Smooth muscle cell (in vitro differentiated cells): ENCODE measurements around the gene TPRA1. TPM values are rescaled to one million over a fixed set of nuclear protein-coding genes. Genes with fewer than 3 reads are reported as not detected.

ENCODE experiments used
- DNase-seq: peaks from one replicate; lab custom pipeline; 2025; ENCODE audit not compliant: unreplicated experiment; lab: John Stamatoyannopoulos, UW
- H2AFZ ChIP-seq: fragments of 200-600 bp; sonication (generic); 2 replicates; pipeline ENCODE4 v1.6.0; 2016; ENCODE audit warnings: antibody characterized with exemption, low read depth, mild to moderate bottlenecking
- H3F3A ChIP-seq: fragments of 200-600 bp; sonication (generic); 2 replicates; pipeline ENCODE4 v1.6.0; 2017; ENCODE audit warnings: antibody characterized with exemption, low read depth
- H3K27ac ChIP-seq: fragments of 200-600 bp; sonication (generic); 2 replicates; pipeline ENCODE4 v1.5.1; 2016; ENCODE audit warnings: low read depth, mild to moderate bottlenecking
- H3K27me3 ChIP-seq: fragments of 200-600 bp; sonication (generic); 2 replicates; pipeline ENCODE4 v1.6.1; 2016; ENCODE audit warnings: low read depth, mild to moderate bottlenecking
- H3K36me3 ChIP-seq: fragments of 200-600 bp; sonication (generic); 2 replicates; pipeline ENCODE4 v1.5.1; 2016; ENCODE audit warnings: low read depth
- H3K4me1 ChIP-seq: fragments of 200-600 bp; sonication (generic); 2 replicates; pipeline ENCODE4 v1.5.1; 2016; ENCODE audit warnings: low read depth
- H3K4me2 ChIP-seq: fragments of 200-600 bp; sonication (generic); 2 replicates; pipeline ENCODE4 v1.6.0; 2016; ENCODE audit warnings: mild to moderate bottlenecking
- H3K4me3 ChIP-seq: fragments of 200-600 bp; sonication (generic); 2 replicates; pipeline ENCODE4 v1.5.1; 2016; ENCODE audit warnings: mild to moderate bottlenecking
- H3K79me2 ChIP-seq: fragments of 200-600 bp; sonication (generic); 2 replicates; pipeline ENCODE4 v1.6.0; 2016; ENCODE audit warnings: low read depth, mild to moderate bottlenecking
- H3K9ac ChIP-seq: fragments of 200-600 bp; sonication (generic); 2 replicates; pipeline ENCODE4 v1.6.0; 2016; ENCODE audit warnings: low read depth
- H3K9me3 ChIP-seq: fragments of 200-600 bp; sonication (generic); replicated peaks from 2 replicates; pipeline ENCODE4 v1.5.1; 2016; ENCODE audit warnings: low read depth
- H4K20me1 ChIP-seq: fragments of 200-600 bp; sonication (generic); 2 replicates; pipeline ENCODE4 v1.6.0; 2016; ENCODE audit warnings: low read depth
- CTCF ChIP-seq: fragments of 200-600 bp; sonication (generic); IDR thresholded peaks from 2 replicates; pipeline ENCODE4 v1.5.1; 2017; ENCODE audit warnings: borderline replicate concordance, mild to moderate bottlenecking, antibody characterized with exemption; ENCODE audit not compliant: insufficient read depth, poor library complexity, severe bottlenecking
- WGBS: methylation state at CpG from one replicate; pipeline ENCODE4 v1.1.7; 2016; ENCODE audit warnings: low lambda C conversion rate; 5-methylcytosine and 5-hydroxymethylcytosine counted together
- polyA plus RNA-seq: library from polyadenylated mRNA; unstranded; fragments of >200 nt; fragmentation: Nextera tagmentation; extraction: Ambion mirVana; gene quantifications from 2 replicates; pipeline ENCODE4 v1.2.1, GENCODE V29; 2016
- total RNA-seq: library from RNA; depleted of rRNA; stranded (reverse); fragments of >200 nt; gene quantifications from 2 replicates; pipeline ENCODE4 v1.2.3, GENCODE V29; 2014

The TPRA1 gene
- total and polyA plus RNA-seq, 2 experiments from 2014 or later, result 25.9 to 43.5 TPM

- 80% methylated on average over 11 of the region's 11 CpGs for WGBS
- Histone ChIP-seq H3K4me1 (no peaks in the 10 kb centered on the region), H3K4me3 (no peak overlapping the region), H4K20me1 (no peaks in the 10 kb centered on the region), H2AFZ (no peak overlapping the region), H3K27ac (no peak overlapping the region), H3F3A (no peaks in the 10 kb centered on the region), H3K36me3 (no peaks in the 10 kb centered on the region), H3K9me3 (no peaks in the 10 kb centered on the region), H3K79me2 (no peaks in the 10 kb centered on the region), H3K9ac (no peak overlapping the region), H3K27me3 (peaks cover 15% of the 10 kb centered on the region), H3K4me2 (no peak overlapping the region)
- no peak for TF ChIP-seq CTCF
- no peak for DNase-seq
Measured at GRCh38 chr3:127622031-127622430, 31.5 kb upstream of the TPRA1 start.

GRCh38 chr3:127620637-127621375 is 30.3 kb upstream of the TPRA1 start:
- no peak for TF ChIP-seq CTCF
- no peaks in the 10 kb centered on the region for H3K9me3 ChIP-seq
- H3K4me2 ChIP-seq, result no peak overlapping the region

GRCh38 chr3:127618891-127619290 is 28.4 kb upstream of the TPRA1 start:
- TF ChIP-seq CTCF, result no peak
- H3F3A ChIP-seq, result no peaks in the 10 kb centered on the region
- no peak overlapping the region for H3K9ac ChIP-seq

More at GRCh38 chr3:127620637-127621375, 30.3 kb upstream of the TPRA1 start:
- no peak for DNase-seq
- H3F3A ChIP-seq, result no peaks in the 10 kb centered on the region
- no peak overlapping the region for H2AFZ ChIP-seq
- peaks cover 3% of the 10 kb centered on the region for H3K27me3 ChIP-seq
- no peaks in the 10 kb centered on the region for H4K20me1 ChIP-seq
- no peaks in the 10 kb centered on the region for H3K4me1 ChIP-seq
- H3K79me2 ChIP-seq, result no peaks in the 10 kb centered on the region
- no peak overlapping the region for H3K4me3 ChIP-seq
- 97% methylated on average over 32 of the region's 32 CpGs for WGBS
- no peaks in the 10 kb centered on the region for H3K36me3 ChIP-seq
- no peak overlapping the region for H3K27ac ChIP-seq
- no peak overlapping the region for H3K9ac ChIP-seq

More at GRCh38 chr3:127618891-127619290, 28.4 kb upstream of the TPRA1 start:
- WGBS, result 94% methylated on average over 11 of the region's 11 CpGs
- no peak overlapping the region for H3K4me2 ChIP-seq
- H4K20me1 ChIP-seq, result no peaks in the 10 kb centered on the region
- no peaks in the 10 kb centered on the region for H3K27me3 ChIP-seq
- H3K79me2 ChIP-seq, result no peaks in the 10 kb centered on the region
- H3K4me3 ChIP-seq, result no peak overlapping the region
- no peaks in the 10 kb centered on the region for H3K36me3 ChIP-seq
- no peak overlapping the region for H3K27ac ChIP-seq
- H2AFZ ChIP-seq, result no peak overlapping the region
- H3K9me3 ChIP-seq, result no peaks in the 10 kb centered on the region
- DNase-seq, result no peak
- no peaks in the 10 kb centered on the region for H3K4me1 ChIP-seq
